ENCODE data around the gene GNPTAB. TPM values are rescaled to one million over a fixed set of nuclear protein-coding genes. Genes with fewer than 3 reads are reported as not detected.

Gene GNPTAB
- total RNA-seq, 2 donors from 2014 or later = 139 to 186 TPM

- H3K4me1 Mint-ChIP-seq (ENCODE audit: low read depth in 2 of 2) = peaks cover 46 to 52% of the 10 kb centered on the region in 2 donors
- no peaks in the 10 kb centered on the region for H3K9me3 Mint-ChIP-seq
- H3K27me3 Mint-ChIP-seq = no peaks in the 10 kb centered on the region
- ATAC-seq (no peak), DNase-seq (ENCODE audit: low spot score) (no peak)
- no peak overlapping the region for H3K4me3 Mint-ChIP-seq
- peaks cover 9% of the 10 kb centered on the region for H3K36me3 Mint-ChIP-seq
- peak overlapping the region; percentile 82 to 90 for H3K27ac Mint-ChIP-seq
Observed at GRCh38 chr12:101783838-101784237, 46.9 kb downstream of the GNPTAB start.

- Mint-ChIP-seq H3K4me1 (ENCODE audit: low read depth in 2 of 2) (peaks cover 46 to 52% of the 10 kb centered on the region in 2 donors), H3K27ac (peak overlapping the region; percentile 82 to 90), H3K9me3 (no peaks in the 10 kb centered on the region)
Observed at GRCh38 chr12:101783150-101783549, 47.6 kb downstream of the GNPTAB start.

GRCh38 chr12:101782273-101782731 is 48.5 kb downstream of the GNPTAB start:
- H3K36me3 Mint-ChIP-seq = peaks cover 11% of the 10 kb centered on the region
- peak; percentile 78 to 79 for ATAC-seq
- H3K27me3 Mint-ChIP-seq = no peaks in the 10 kb centered on the region
- no peak for DNase-seq (ENCODE audit: low spot score)
- H3K9me3 Mint-ChIP-seq = no peaks in the 10 kb centered on the region
- peak overlapping the region; percentile 82 to 90 for H3K27ac Mint-ChIP-seq
- H3K4me1 Mint-ChIP-seq (ENCODE audit: low read depth in 2 of 2) = peaks cover 48 to 56% of the 10 kb centered on the region in 2 donors
- peak overlapping the region; percentile 73 for H3K4me3 Mint-ChIP-seq

More at GRCh38 chr12:101783150-101783549, 47.6 kb downstream of the GNPTAB start:
- ATAC-seq = no peak
- DNase-seq (ENCODE audit: low spot score) = no peak
- Mint-ChIP-seq H3K36me3 (peaks cover 9% of the 10 kb centered on the region), H3K27me3 (no peaks in the 10 kb centered on the region), H3K4me3 (peak overlapping the region; percentile 73)

- H3K9me3 Mint-ChIP-seq = no peaks in the 10 kb centered on the region
- peaks cover 15% of the 10 kb centered on the region for H3K36me3 Mint-ChIP-seq
- ATAC-seq (peak; percentile 56 to 62), DNase-seq (ENCODE audit: low spot score) (no peak)
- H3K4me1 Mint-ChIP-seq (ENCODE audit: low read depth in 2 of 2) = peaks cover 52 to 61% of the 10 kb centered on the region in 2 donors
- H3K27ac Mint-ChIP-seq = peak overlapping the region; percentile 82 to 90
- H3K27me3 Mint-ChIP-seq = no peaks in the 10 kb centered on the region
- H3K4me3 Mint-ChIP-seq = peak overlapping the region; percentile 67
Observed at GRCh38 chr12:101781834-101782233, 48.9 kb downstream of the GNPTAB start.

GRCh38 chr12:101780599-101780998 is 50.2 kb downstream of the GNPTAB start:
- DNase-seq (ENCODE audit: low spot score) (no peak), ATAC-seq (no peak)
- H3K36me3 Mint-ChIP-seq = peaks cover 15% of the 10 kb centered on the region
- peak overlapping the region; percentile 67 for H3K4me3 Mint-ChIP-seq
- H3K27me3 Mint-ChIP-seq = no peaks in the 10 kb centered on the region
- peak overlapping the region; percentile 82 to 90 for H3K27ac Mint-ChIP-seq
- peaks cover 55 to 63% of the 10 kb centered on the region in 2 donors for H3K4me1 Mint-ChIP-seq (ENCODE audit: low read depth in 2 of 2)
- H3K9me3 Mint-ChIP-seq = no peaks in the 10 kb centered on the region

GRCh38 chr12:101779626-101780025 is 51.1 kb downstream of the GNPTAB start:
- Mint-ChIP-seq H3K4me3 (no peak overlapping the region), H3K4me1 (ENCODE audit: low read depth in 2 of 2) (peaks cover 53 to 59% of the 10 kb centered on the region in 2 donors), H3K9me3 (no peaks in the 10 kb centered on the region), H3K27ac (peak overlapping the region; percentile 82 to 90), H3K36me3 (peaks cover 15% of the 10 kb centered on the region), H3K27me3 (no peaks in the 10 kb centered on the region)
- no peak for ATAC-seq
- no peak for DNase-seq (ENCODE audit: low spot score)

- H3K4me1 Mint-ChIP-seq (ENCODE audit: low read depth in 2 of 2) = peaks cover 49 to 56% of the 10 kb centered on the region in 2 donors
- H3K4me3 Mint-ChIP-seq = no peak overlapping the region
- peak overlapping the region; percentile 82 to 90 for H3K27ac Mint-ChIP-seq
- ATAC-seq = no peak
- H3K27me3 Mint-ChIP-seq = no peaks in the 10 kb centered on the region
- peaks cover 15% of the 10 kb centered on the region for H3K36me3 Mint-ChIP-seq
- H3K9me3 Mint-ChIP-seq = no peaks in the 10 kb centered on the region
- no peak for DNase-seq (ENCODE audit: low spot score)
Observed at GRCh38 chr12:101779200-101779599, 51.6 kb downstream of the GNPTAB start.

GRCh38 chr12:101777978-101778377 is 52.8 kb downstream of the GNPTAB start:
- Mint-ChIP-seq H3K9me3 (no peaks in the 10 kb centered on the region), H3K4me3 (no peak overlapping the region), H3K27ac (peak overlapping the region; percentile 72 to 77), H3K27me3 (no peaks in the 10 kb centered on the region), H3K36me3 (peaks cover 20% of the 10 kb centered on the region), H3K4me1 (ENCODE audit: low read depth in 2 of 2) (peaks cover 52 to 56% of the 10 kb centered on the region in 2 donors)
- DNase-seq (ENCODE audit: low spot score) (no peak), ATAC-seq (no peak)

- DNase-seq (ENCODE audit: low spot score) (no peak), ATAC-seq (no peak)
- H3K4me3 Mint-ChIP-seq = no peak overlapping the region
- no peaks in the 10 kb centered on the region for H3K9me3 Mint-ChIP-seq
- H3K36me3 Mint-ChIP-seq = peaks cover 20% of the 10 kb centered on the region
- H3K27ac Mint-ChIP-seq = peak overlapping the region; percentile 72 to 77
- H3K4me1 Mint-ChIP-seq (ENCODE audit: low read depth in 2 of 2) = peaks cover 47 to 52% of the 10 kb centered on the region in 2 donors
- H3K27me3 Mint-ChIP-seq = no peaks in the 10 kb centered on the region
Observed at GRCh38 chr12:101777485-101777884, 53.3 kb downstream of the GNPTAB start.

GRCh38 chr12:101775816-101776215 is 54.9 kb downstream of the GNPTAB start:
- Mint-ChIP-seq H3K4me1 (ENCODE audit: low read depth in 2 of 2) (peaks cover 41 to 44% of the 10 kb centered on the region in 2 donors), H3K9me3 (no peaks in the 10 kb centered on the region), H3K27me3 (no peaks in the 10 kb centered on the region), H3K36me3 (peaks cover 23% of the 10 kb centered on the region), H3K27ac (peak overlapping the region; percentile 72 to 77), H3K4me3 (no peak overlapping the region)
- no peak for DNase-seq (ENCODE audit: low spot score)
- ATAC-seq = no peak

- no peaks in the 10 kb centered on the region for H3K9me3 Mint-ChIP-seq
- H3K4me1 Mint-ChIP-seq (ENCODE audit: low read depth in 2 of 2) = peaks cover 28 to 34% of the 10 kb centered on the region in 2 donors
- no peaks in the 10 kb centered on the region for H3K27me3 Mint-ChIP-seq
- H3K4me3 Mint-ChIP-seq = no peak overlapping the region
- DNase-seq (ENCODE audit: low spot score) (peak; percentile 71), ATAC-seq (peak; percentile 80 to 89)
- peak overlapping the region; percentile 65 to 66 for H3K27ac Mint-ChIP-seq
- peaks cover 32% of the 10 kb centered on the region for H3K36me3 Mint-ChIP-seq
Observed at GRCh38 chr12:101773650-101774162, 57.1 kb downstream of the GNPTAB start.

- H3K4me3 Mint-ChIP-seq = peak overlapping the region; percentile 6
- H3K27me3 Mint-ChIP-seq = no peaks in the 10 kb centered on the region
- peak overlapping the region; percentile 51 to 75 for H3K27ac Mint-ChIP-seq
- H3K4me1 Mint-ChIP-seq (ENCODE audit: low read depth in 2 of 2) = peaks cover 25 to 29% of the 10 kb centered on the region in 2 donors
- no peaks in the 10 kb centered on the region for H3K9me3 Mint-ChIP-seq
- ATAC-seq (peak in 1 of 2 donors; percentile 72), DNase-seq (ENCODE audit: low spot score) (no peak)
- peaks cover 31% of the 10 kb centered on the region for H3K36me3 Mint-ChIP-seq
Observed at GRCh38 chr12:101772012-101772775, 58.6 kb downstream of the GNPTAB start.

GRCh38 chr12:101769865-101770264 is 60.9 kb downstream of the GNPTAB start:
- Mint-ChIP-seq H3K9me3 (no peaks in the 10 kb centered on the region), H3K27me3 (no peaks in the 10 kb centered on the region), H3K27ac (no peak overlapping the region), H3K36me3 (peaks cover 28% of the 10 kb centered on the region), H3K4me1 (ENCODE audit: low read depth in 2 of 2) (peaks cover 20 to 23% of the 10 kb centered on the region in 2 donors), H3K4me3 (no peak overlapping the region)
- no peak for DNase-seq (ENCODE audit: low spot score)
- no peak for ATAC-seq

- Mint-ChIP-seq H3K4me1 (ENCODE audit: low read depth in 2 of 2) (peaks cover 16 to 18% of the 10 kb centered on the region in 2 donors), H3K9me3 (no peaks in the 10 kb centered on the region), H3K4me3 (no peak overlapping the region), H3K27me3 (no peaks in the 10 kb centered on the region), H3K27ac (peak overlapping the region in 1 of 2 donors; percentile 4), H3K36me3 (peaks cover 34% of the 10 kb centered on the region)
- ATAC-seq (no peak), DNase-seq (ENCODE audit: low spot score) (no peak)
Observed at GRCh38 chr12:101768781-101769180, 62.0 kb downstream of the GNPTAB start.

Data from natural killer cell treated with Interleukin-12 subunit alpha and Interleukin-12 subunit beta and Interleukin-15 and Interleukin-18, amount 100 ng/mL, for 72 hours (primary cell).